ENCODE data around the gene BNIPL. TPM values are rescaled to one million over a fixed set of nuclear protein-coding genes. Genes with fewer than 3 reads are reported as not detected.

BNIPL gene
- total RNA-seq, 4 donors from 2014 or later = 0.70 to 8.4 (median 3.6) TPM; not detected in 1

GRCh38 chr1:151006327-151007052, 29.9 kb upstream of the BNIPL start, which contains the start of gene MINDY1:
TSS of gene MINDY1 (minus strand) at chr1:151006902. CDS start at chr1:151002617, 4,285 bp downstream.
- peak; percentile 61 to 79 for TF ChIP-seq POLR2A (IDR thresholded peaks at IDR 0.05)
- TF ChIP-seq, protein P1, sequence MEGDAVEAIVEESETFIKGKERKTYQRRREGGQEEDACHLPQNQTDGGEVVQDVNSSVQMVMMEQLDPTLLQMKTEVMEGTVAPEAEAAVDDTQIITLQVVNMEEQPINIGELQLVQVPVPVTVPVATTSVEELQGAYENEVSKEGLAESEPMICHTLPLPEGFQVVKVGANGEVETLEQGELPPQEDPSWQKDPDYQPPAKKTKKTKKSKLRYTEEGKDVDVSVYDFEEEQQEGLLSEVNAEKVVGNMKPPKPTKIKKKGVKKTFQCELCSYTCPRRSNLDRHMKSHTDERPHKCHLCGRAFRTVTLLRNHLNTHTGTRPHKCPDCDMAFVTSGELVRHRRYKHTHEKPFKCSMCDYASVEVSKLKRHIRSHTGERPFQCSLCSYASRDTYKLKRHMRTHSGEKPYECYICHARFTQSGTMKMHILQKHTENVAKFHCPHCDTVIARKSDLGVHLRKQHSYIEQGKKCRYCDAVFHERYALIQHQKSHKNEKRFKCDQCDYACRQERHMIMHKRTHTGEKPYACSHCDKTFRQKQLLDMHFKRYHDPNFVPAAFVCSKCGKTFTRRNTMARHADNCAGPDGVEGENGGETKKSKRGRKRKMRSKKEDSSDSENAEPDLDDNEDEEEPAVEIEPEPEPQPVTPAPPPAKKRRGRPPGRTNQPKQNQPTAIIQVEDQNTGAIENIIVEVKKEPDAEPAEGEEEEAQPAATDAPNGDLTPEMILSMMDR (IDR thresholded peaks at IDR 0.05) = peak in 4 of 6 experiments; percentile 20 to 58 (median 53)
- Histone ChIP-seq H3K4me3 (peak within 1 kb of the TSS; percentile 53 to 78 (median 61)), H3K9me3 (no peaks in the 10 kb centered on the region), H3K4me1 (peaks cover 0 to 74% (median 14%) of the 10 kb centered on the region in 4 donors), H3K36me3 (peaks cover 0 to 15% (median 0%) of the 10 kb centered on the region in 3 donors), H3K27ac (peak within 1 kb of the TSS; percentile 78 to 94 (median 85)), H3K27me3 (no peaks in the 10 kb centered on the region)
- DNase-seq = peak; percentile 58 to 86 (median 78)

GRCh38 chr1:151007853-151008243, 28.5 kb upstream of the BNIPL start:
- H3K27me3 ChIP-seq = no peaks in the 10 kb centered on the region

GRCh38 chr1:151008244-151009205, 27.9 kb upstream of the BNIPL start, which contains the start of gene PRUNE1:
TSS of gene PRUNE1 (plus strand) at chr1:151008449. CDS start at chr1:151008633, 184 bp downstream.
- Histone ChIP-seq H3K9me3 (no peaks in the 10 kb centered on the region), H3K4me3 (peak within 1 kb of the TSS; percentile 59 to 78 (median 66)), H3K27me3 (no peaks in the 10 kb centered on the region), H3K4me1 (peaks cover 4 to 80% (median 14%) of the 10 kb centered on the region in 4 donors), H3K27ac (peak within 1 kb of the TSS; percentile 78 to 94 (median 85)), H3K36me3 (no peaks in the 10 kb centered on the region)
- DNase-seq = peak; percentile 94 to 98 (median 98)
- TF ChIP-seq POLR2A (IDR thresholded peaks at IDR 0.05) = peak; percentile 46 to 54
- TF ChIP-seq, protein P1 (IDR thresholded peaks at IDR 0.05) = peak in 3 of 6 experiments; percentile 11 to 28 (median 21)

More at GRCh38 chr1:151007853-151008243, 28.5 kb upstream of the BNIPL start:
- peaks cover 0 to 2% (median 0%) of the 10 kb centered on the region in 3 donors for H3K36me3 ChIP-seq
- no peak for DNase-seq
- peak overlapping the region; percentile 59 to 78 (median 66) for H3K4me3 ChIP-seq
- TF ChIP-seq, protein P1 (IDR thresholded peaks at IDR 0.05) = no peak
- no peak for TF ChIP-seq POLR2A (IDR thresholded peaks at IDR 0.05)
- peak overlapping the region; percentile 78 to 94 (median 85) for H3K27ac ChIP-seq
- H3K4me1 ChIP-seq = peaks cover 4 to 80% (median 14%) of the 10 kb centered on the region in 4 donors
- no peaks in the 10 kb centered on the region for H3K9me3 ChIP-seq

DNA sequence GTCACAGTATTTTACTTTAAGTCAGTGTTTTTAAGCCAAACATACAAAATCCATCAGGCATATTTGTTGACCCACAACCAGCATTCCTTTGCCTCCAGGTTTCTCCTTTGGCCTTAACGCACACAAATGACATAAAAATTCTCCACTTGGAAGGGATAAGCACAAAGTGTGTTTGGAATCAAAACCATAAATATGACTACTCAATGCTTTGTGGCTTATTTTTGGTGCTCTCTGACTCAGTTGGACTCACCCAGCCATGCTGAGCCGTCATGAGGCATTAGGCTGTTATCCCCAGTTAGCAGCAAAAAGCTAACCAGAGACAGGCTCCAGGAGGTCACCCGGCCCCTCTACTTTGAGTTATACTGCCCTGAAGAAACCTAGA, 27.2 kb upstream of the BNIPL start:
- Histone ChIP-seq H3K27me3 (no peaks in the 10 kb centered on the region), H3K9me3 (no peaks in the 10 kb centered on the region), H3K4me3 (peak overlapping the region; percentile 59 to 78 (median 66)), H3K36me3 (no peaks in the 10 kb centered on the region), H3K4me1 (peaks cover 4 to 79% (median 14%) of the 10 kb centered on the region in 4 donors), H3K27ac (peak overlapping the region; percentile 78 to 94 (median 85))
- no peak for TF ChIP-seq POLR2A (IDR thresholded peaks at IDR 0.05)
- TF ChIP-seq, protein P1 (IDR thresholded peaks at IDR 0.05) = no peak
- DNase-seq = no peak
